Astrocyte of the cerebellum (primary cell): Measurements from ENCODE around the gene PRKCE.

Source experiments
- DNase-seq: peaks from one replicate; pipeline ENCODE4 v3.0.0-alpha.2; 2011; ENCODE audit warnings: low read depth
- H3K4me3 ChIP-seq: 2 replicates; pipeline ENCODE4 v1.5.1; 2011; ENCODE audit warnings: mild to moderate bottlenecking, low read depth, low read length, moderate library complexity
- CTCF ChIP-seq: IDR thresholded peaks from 2 replicates; pipeline ENCODE4 v1.5.1; 2012; ENCODE audit warnings: low read length, low read depth, moderate library complexity, mild to moderate bottlenecking; ENCODE audit errors: missing control alignments
- in situ Hi-C: cut with HindIII; loops from 2 replicates; pipeline ENCODE4 v1.10.0; 2017; ENCODE audit warnings: low sequenced_read_pairs

PRKCE gene

DNA sequence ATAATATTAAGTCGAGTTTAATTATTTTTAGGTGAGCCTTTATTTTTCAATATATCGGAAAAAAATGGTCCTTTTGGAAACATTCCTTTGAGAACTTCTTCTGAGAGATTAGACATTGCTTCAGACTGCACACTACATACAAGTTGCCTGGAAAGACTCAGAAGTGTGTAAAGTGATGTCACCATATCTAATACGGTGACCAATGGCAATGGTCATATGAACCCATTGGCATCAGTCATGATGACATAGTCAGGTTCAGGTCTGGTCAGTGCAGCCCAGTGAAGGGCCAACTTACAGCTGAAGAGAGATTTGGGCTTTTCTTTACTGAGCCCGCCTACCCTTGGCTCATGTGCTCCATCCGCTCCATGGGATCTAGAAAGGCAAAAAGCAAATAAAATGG lies 362.3 kb downstream of the PRKCE start:
- in situ Hi-C loops: no loop called here
- DNase-seq: no peak
- no peak for TF ChIP-seq CTCF
- H3K4me3 ChIP-seq: no peak overlapping the region

- no peak for TF ChIP-seq CTCF
- no peak for DNase-seq
- H3K4me3 ChIP-seq: no peak overlapping the region
- in situ Hi-C loops: no loop called here
Observed at GRCh38 chr2:46014911-46015654, 363.6 kb downstream of the PRKCE start.

- no peak for DNase-seq
- in situ Hi-C loops: no loop called here
- TF ChIP-seq CTCF: no peak
- no peak overlapping the region for H3K4me3 ChIP-seq
Observed at GRCh38 chr2:46015671-46016070, 364.2 kb downstream of the PRKCE start.

DNA sequence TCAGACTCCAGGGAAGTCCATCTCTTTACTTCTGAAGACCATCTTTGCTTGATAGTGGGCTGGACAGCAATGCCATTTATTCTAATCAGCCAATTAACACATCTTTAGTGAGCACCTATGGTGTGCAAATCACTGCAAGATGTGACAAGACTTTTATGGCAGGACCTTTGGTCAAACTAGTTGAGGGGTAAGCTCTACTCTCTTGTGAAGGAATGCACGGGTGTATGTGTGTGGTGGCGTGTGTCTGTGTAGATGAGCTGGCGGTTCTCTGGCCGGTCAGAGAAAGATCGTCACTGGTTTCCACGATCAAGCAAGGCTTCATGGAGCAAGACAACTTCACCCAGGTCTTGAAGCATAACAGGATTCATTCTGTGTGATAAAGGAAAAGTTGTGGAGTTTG lies 364.6 kb downstream of the PRKCE start:
- TF ChIP-seq CTCF: no peak
- DNase-seq: no peak
- H3K4me3 ChIP-seq: no peak overlapping the region
- in situ Hi-C loops: no loop called here

DNA sequence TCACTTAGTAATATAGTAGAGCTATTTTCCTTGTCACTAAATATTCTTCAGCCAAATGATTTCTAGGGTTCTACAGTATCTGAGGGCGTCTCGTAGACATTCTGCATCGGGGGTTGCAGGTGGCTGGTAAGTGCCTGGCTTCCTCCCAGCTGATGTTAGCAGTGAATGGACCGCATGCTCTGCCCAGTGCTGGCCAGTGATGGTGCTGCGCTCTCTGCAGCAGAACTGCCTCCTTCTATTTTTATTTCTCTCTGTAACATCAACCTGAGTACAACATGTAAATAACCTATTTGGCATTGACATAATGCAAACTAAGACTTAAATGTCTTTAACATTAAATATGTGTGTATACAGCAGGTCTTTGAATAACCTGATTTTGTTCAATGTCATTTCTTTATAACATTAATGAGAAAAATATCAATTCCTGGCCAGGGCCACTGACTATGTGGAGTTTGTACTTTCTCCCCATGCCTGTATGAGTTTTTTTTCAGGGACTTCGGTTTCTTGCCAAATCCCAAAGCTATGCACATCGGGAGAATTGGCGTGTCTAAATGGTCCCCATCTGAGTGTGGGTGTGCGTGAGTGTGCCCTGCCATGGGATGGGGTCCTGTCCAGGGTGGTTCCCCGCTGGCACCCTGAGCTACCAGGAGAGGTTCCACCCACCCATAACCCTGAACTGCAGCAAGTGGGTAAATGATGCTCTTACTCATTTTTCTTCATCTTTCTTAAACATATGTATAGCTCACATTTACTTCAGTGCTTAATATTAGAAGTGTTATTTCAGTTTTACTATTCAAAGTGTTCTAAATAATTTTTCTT lies 367.5 kb downstream of the PRKCE start:
- no peak overlapping the region for H3K4me3 ChIP-seq
- TF ChIP-seq CTCF: no peak
- DNase-seq: no peak
- in situ Hi-C loops: no loop called here

DNA sequence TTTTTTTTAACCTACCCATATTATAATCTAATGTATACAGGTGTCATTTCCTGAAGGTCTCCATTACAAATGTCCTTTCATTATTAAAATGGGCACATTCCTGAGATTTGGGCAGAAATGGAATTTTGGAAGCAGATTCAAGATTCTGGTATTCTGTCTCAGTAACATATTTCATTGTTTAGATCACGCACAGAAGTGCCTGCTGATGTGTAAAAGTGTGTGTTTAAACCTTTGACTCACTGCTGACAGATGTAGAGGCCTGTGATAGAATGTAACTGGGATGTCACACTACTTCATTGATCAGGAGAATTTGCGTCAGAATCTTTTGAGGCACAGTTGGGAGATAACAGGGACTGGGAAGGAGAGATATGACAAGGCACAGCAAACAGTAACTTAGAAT lies 368.9 kb downstream of the PRKCE start:
- TF ChIP-seq CTCF: no peak
- no peak for DNase-seq
- in situ Hi-C loops: no loop called here
- H3K4me3 ChIP-seq: no peak overlapping the region
